PC-3 (cell line): ENCODE measurements around the gene IGFALS. TPM values are rescaled to one million over a fixed set of nuclear protein-coding genes. Genes with fewer than 3 reads are reported as not detected.
A peak's percentile ranks its signal among the peaks of the same experiment; 100 is the strongest.

Source experiments
- ATAC-seq: fragments of 200-7000 bp; cut with Tn5 transposase; 2 replicates; pipeline ENCODE4 v1.9.1; 2020; ENCODE audit warnings: mild to moderate bottlenecking, moderate library complexity
- BruUV-seq: library from RNA; stranded (reverse); fragments of 400-500 nt; replicated peaks from 2 replicates; lab custom pipeline; 2021; lab: Mats Ljungman, UMichigan
- CTCF ChIA-PET: fragments of 300-600 bp; sonication (Branson Sonifier 250); formaldehyde crosslinking; loops from one replicate; lab custom pipeline; 2022; ENCODE audit warnings: antibody characterized with exemption; lab: Charles Lee
- POLR2A ChIA-PET: fragments of 300-600 bp; sonication (Branson Sonifier 250); formaldehyde crosslinking; loops from one replicate; lab custom pipeline; 2022; ENCODE audit warnings: antibody characterized with exemption; ENCODE audit not compliant: unreplicated experiment; lab: Charles Lee
- DNase-seq: peaks from one replicate; pipeline ENCODE4 v3.0.0-alpha.2; 2015
- H2AFZ ChIP-seq: fragments of 300-600 bp; sonication (generic); 2 replicates; pipeline ENCODE4 v1.6.0; 2016; ENCODE audit warnings: antibody characterized with exemption, low read length
- H3F3A ChIP-seq: fragments of 300-600 bp; sonication (generic); one replicate; pipeline ENCODE4 v1.6.0; 2017; ENCODE audit warnings: antibody characterized with exemption, low read length, control low read depth, mild to moderate bottlenecking; ENCODE audit not compliant: unreplicated experiment
- H3K27ac ChIP-seq: fragments of 300-600 bp; sonication (generic); 2 replicates; pipeline ENCODE4 v1.5.1; 2016; ENCODE audit warnings: mild to moderate bottlenecking, low read length
- H3K27me3 ChIP-seq: fragments of 300-600 bp; sonication (generic); 2 replicates; pipeline ENCODE4 v1.6.1; 2016; ENCODE audit warnings: low read length, mixed read lengths
- H3K36me3 ChIP-seq: fragments of 300-600 bp; sonication (generic); 2 replicates; pipeline ENCODE4 v1.6.1; 2016; ENCODE audit warnings: low read depth, mixed run types, low read length, mixed read lengths
- H3K4me1 ChIP-seq: fragments of 300-600 bp; sonication (generic); 2 replicates; pipeline ENCODE4 v1.5.1; 2016; ENCODE audit warnings: low read length; ENCODE audit not compliant: insufficient read depth
- H3K4me2 ChIP-seq: fragments of 300-600 bp; sonication (generic); 2 replicates; pipeline ENCODE4 v1.6.0; 2016; ENCODE audit warnings: low read length
- H3K4me3 ChIP-seq: fragments of 300-600 bp; sonication (generic); 2 replicates; pipeline ENCODE4 v1.5.1; 2016; ENCODE audit warnings: mild to moderate bottlenecking, low read length, mixed read lengths
- H3K79me2 ChIP-seq: fragments of 300-600 bp; sonication (generic); 2 replicates; pipeline ENCODE4 v1.6.1; 2017; ENCODE audit warnings: low read length, mixed read lengths
- H3K9ac ChIP-seq: fragments of 300-600 bp; sonication (generic); 2 replicates; pipeline ENCODE4 v1.6.0; 2016; ENCODE audit warnings: mild to moderate bottlenecking, low read length
- H3K9me2 ChIP-seq: fragments of 300-600 bp; sonication (generic); replicated peaks from 2 replicates; pipeline ENCODE4 v1.6.1; 2016; ENCODE audit warnings: mixed run types, low read length, mixed read lengths
- H3K9me3 ChIP-seq: fragments of 300-600 bp; sonication (generic); 2 replicates; pipeline ENCODE4 v1.6.1; 2016; ENCODE audit warnings: low read length, mixed read lengths
- H4K20me1 ChIP-seq: fragments of 300-600 bp; sonication (generic); 2 replicates; pipeline ENCODE4 v1.6.1; 2016; ENCODE audit warnings: low read length, mixed read lengths
- CTCF ChIP-seq: fragments of 300-600 bp; sonication (generic); conservative IDR thresholded peaks from 2 replicates; pipeline ENCODE4 v1.5.1; 2017; ENCODE audit warnings: antibody characterized with exemption, low read depth, mild to moderate bottlenecking, low read length
- EZH2 ChIP-seq: fragments of 300-600 bp; sonication (generic); IDR thresholded peaks from one replicate; pipeline ENCODE4 v1.6.1; 2017; ENCODE audit warnings: antibody characterized with exemption, mild to moderate bottlenecking, low read length; ENCODE audit not compliant: unreplicated experiment
- EZH2phosphoT487 ChIP-seq: fragments of 300-600 bp; sonication (generic); IDR thresholded peaks from 2 replicates; pipeline ENCODE4 v1.6.1; 2018; ENCODE audit warnings: mild to moderate bottlenecking, antibody characterized with exemption, low read length, borderline replicate concordance
- intact Hi-C: fragments of 100-400 bp; cut with micrococcal nuclease; formaldehyde crosslinking; loops from 2 replicates; pipeline ENCODE4 v1.9.0; 2023
- total RNA-seq: library from RNA; depleted of rRNA; stranded (reverse); fragments of >200 nt; gene quantifications from 2 replicates; pipeline ENCODE4 v1.2.3, GENCODE V29; 2014

IGFALS gene
- total RNA-seq, 1 experiment from 2014 or later, result not detected

DNA sequence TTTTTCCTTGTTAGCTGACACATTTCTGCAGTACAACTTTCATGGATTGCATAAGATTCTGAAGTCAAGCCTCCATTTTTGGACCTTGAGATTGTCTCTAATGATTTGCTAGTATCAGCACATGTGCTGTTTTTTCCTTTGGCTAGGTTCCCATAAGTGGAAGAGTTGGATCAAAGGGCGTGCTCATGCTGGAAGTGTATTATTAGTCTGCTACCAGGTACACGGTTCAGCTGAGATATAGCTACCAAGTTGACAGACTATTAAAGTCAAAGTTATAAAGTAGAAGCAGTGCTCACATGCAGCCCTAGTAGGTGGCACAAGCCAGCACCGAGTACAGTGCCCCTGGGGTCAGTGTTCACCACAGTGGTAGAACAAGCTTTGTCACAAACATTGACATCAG is 36.7 kb upstream of the IGFALS start:
- no peak overlapping the region for H3K9ac ChIP-seq
- no TSS peak for BruUV-seq
- H3K27me3 ChIP-seq, result no peaks in the 10 kb centered on the region
- DNase-seq (no peak), ATAC-seq (no peak)
- peaks cover 15% of the 10 kb centered on the region; the same call in 1 of the 2 replicates for H4K20me1 ChIP-seq
- no peak overlapping the region for H2AFZ ChIP-seq
- TF ChIP-seq EZH2phosphoT487, result no peak
- no peak for TF ChIP-seq CTCF
- no peak for TF ChIP-seq EZH2
- H3F3A ChIP-seq, result no peaks in the 10 kb centered on the region
- ChIA-PET POLR2A (no interaction called here), CTCF (interaction anchor here (0.8 kb wide), 1 partner anchor 167 kb away, joined by 3 read pairs; no protein-coding TSS in a partner anchor)
- intact Hi-C loops, result no loop called here
- peak overlapping the region; percentile 15; the same call in 1 of the 2 replicates for H3K4me3 ChIP-seq
- H3K4me1 ChIP-seq, result peaks cover 9% of the 10 kb centered on the region
- H3K36me3 ChIP-seq, result no peaks in the 10 kb centered on the region
- H3K9me3 ChIP-seq, result no peaks in the 10 kb centered on the region
- H3K79me2 ChIP-seq, result peaks cover 47% of the 10 kb centered on the region
- H3K4me2 ChIP-seq, result peak overlapping the region; percentile 92; the same call in 1 of the 2 replicates
- no peak overlapping the region for H3K27ac ChIP-seq
- H3K9me2 ChIP-seq, result no peaks in the 10 kb centered on the region

- no peak for TF ChIP-seq CTCF
- no peak for TF ChIP-seq EZH2
- no peak for TF ChIP-seq EZH2phosphoT487
- Histone ChIP-seq H3K36me3 (no peaks in the 10 kb centered on the region), H4K20me1 (peaks cover 15% of the 10 kb centered on the region; the same call in 1 of the 2 replicates), H3K9me3 (no peaks in the 10 kb centered on the region), H3K27ac (no peak overlapping the region), H3K27me3 (no peaks in the 10 kb centered on the region), H3K4me3 (peak overlapping the region; percentile 99), H3K9me2 (no peaks in the 10 kb centered on the region), H3K9ac (peak overlapping the region; percentile 87), H3K4me1 (peaks cover 9% of the 10 kb centered on the region), H2AFZ (no peak overlapping the region), H3F3A (no peaks in the 10 kb centered on the region), H3K79me2 (peaks cover 55% of the 10 kb centered on the region), H3K4me2 (peak overlapping the region; percentile 92)
- ATAC-seq (no peak), DNase-seq (no peak)
- intact Hi-C loops, result no loop called here
- no TSS peak for BruUV-seq
- ChIA-PET POLR2A (no interaction called here), CTCF (no interaction called here)
Measured at GRCh38 chr16:1828645-1829410, 35.3 kb upstream of the IGFALS start.
